CD8-positive, alpha-beta memory T cell (primary cell): ENCODE measurements around the gene FAM20B. TPM values are rescaled to one million over a fixed set of nuclear protein-coding genes. Genes with fewer than 3 reads are reported as not detected.
A peak's percentile ranks its signal among the peaks of the same experiment; 100 is the strongest.

Experiments used
- CTCF ChIA-PET: fragments of 350-600 bp; sonication (Branson Sonifier 250); formaldehyde crosslinking; loops from one replicate; lab custom pipeline; 2021; ENCODE audit warnings: antibody characterized with exemption; lab: Charles Lee
- POLR2A ChIA-PET: fragments of 350-600 bp; sonication (Branson Sonifier 250); formaldehyde crosslinking; loops from one replicate; lab custom pipeline; 2021; ENCODE audit warnings: antibody characterized with exemption; lab: Charles Lee
- DNase-seq, 5 donors: peaks; one replicate each; pipeline versions ENCODE4 v3.0.0 to v3.0.0-alpha.2; 2020 to 2022; ENCODE audit warnings: mixed read lengths in 1 of 5
- H3K27ac ChIP-seq: one replicate; pipeline ENCODE4 v1.7.0; 2013; ENCODE audit warnings: low read depth, mild to moderate bottlenecking, low read length, moderate library complexity
- H3K27me3 ChIP-seq: 2 replicates; pipeline ENCODE4 v1.7.0; 2013; ENCODE audit warnings: low read length, mild to moderate bottlenecking; ENCODE audit not compliant: insufficient read depth, poor library complexity, severe bottlenecking
- H3K36me3 ChIP-seq: 2 replicates; pipeline ENCODE4 v1.7.0; 2013; ENCODE audit warnings: mild to moderate bottlenecking, low read length, moderate library complexity; ENCODE audit not compliant: insufficient read depth
- H3K4me1 ChIP-seq: 2 replicates; pipeline ENCODE4 v1.7.0; 2013; ENCODE audit warnings: mild to moderate bottlenecking, low read length, moderate library complexity; ENCODE audit not compliant: insufficient read depth
- H3K4me3 ChIP-seq: 2 replicates; pipeline ENCODE4 v1.7.0; 2013; ENCODE audit warnings: mild to moderate bottlenecking, low read length
- H3K9me3 ChIP-seq: 2 replicates; pipeline ENCODE4 v1.7.0; 2013; ENCODE audit warnings: mild to moderate bottlenecking, low read length
- H3K27ac Mint-ChIP-seq, 8 donors: one replicate each; pipeline ENCODE4 v1.8.0; 2020 to 2021; ENCODE audit warnings: mixed read lengths in 8 of 8, mild to moderate bottlenecking in 6 of 8, inconsistent platforms in 3 of 8, moderate library complexity in 3 of 8
- H3K27me3 Mint-ChIP-seq, 2 donors: one replicate each; pipeline ENCODE4 v1.8.0; 2020 to 2021; ENCODE audit warnings: mixed read lengths in 2 of 2, mild to moderate bottlenecking in 1 of 2, moderate library complexity in 1 of 2
- H3K36me3 Mint-ChIP-seq, 3 donors: one replicate each; pipeline ENCODE4 v1.8.0; 2020 to 2021; ENCODE audit warnings: mixed read lengths in 3 of 3, inconsistent platforms in 1 of 3, mild to moderate bottlenecking in 1 of 3
- H3K4me1 Mint-ChIP-seq, 3 donors: one replicate each; pipeline ENCODE4 v1.8.0; 2020 to 2021; ENCODE audit warnings: mixed read lengths in 3 of 3, inconsistent platforms in 1 of 3, mild to moderate bottlenecking in 1 of 3
- H3K4me3 Mint-ChIP-seq, 7 donors: one replicate each; pipeline ENCODE4 v1.8.0; 2020 to 2021; ENCODE audit warnings: mixed read lengths in 7 of 7, mild to moderate bottlenecking in 6 of 7, moderate library complexity in 4 of 7, inconsistent platforms in 2 of 7
- H3K9me3 Mint-ChIP-seq, 5 donors: one replicate each; pipeline ENCODE4 v1.8.0; 2020 to 2022; ENCODE audit warnings: mixed read lengths in 5 of 5, mild to moderate bottlenecking in 3 of 5, moderate library complexity in 2 of 5, inconsistent platforms in 1 of 5
- polyA plus RNA-seq: library from polyadenylated mRNA; unstranded; fragments of 300-500 nt; fragmentation: Illumina TruSeq; gene quantifications from one replicate; pipeline ENCODE4 v1.2.3, GENCODE V29; 2021
- total RNA-seq, 2 experiments: library from RNA; stranded (reverse); gene quantifications; one replicate each; pipeline ENCODE4 v1.2.3, GENCODE V29; 2021

FAM20B gene
- total and polyA plus RNA-seq, 3 experiments from 2014 or later, result 11.4 to 41.5 (median 39.2) TPM

GRCh38 chr1:179090923-179091322, 65.2 kb downstream of the FAM20B start:
- Mint-ChIP-seq H3K9me3 (no peaks in the 10 kb centered on the region), H3K27ac (peak overlapping the region in 6 of 8 donors; percentile 48 to 92 (median 73)), H3K4me3 (no peak overlapping the region), H3K36me3 (peaks cover 0 to 80% (median 9%) of the 10 kb centered on the region in 3 donors), H3K4me1 (peaks cover 5 to 7% (median 6%) of the 10 kb centered on the region in 3 donors), H3K27me3 (no peaks in the 10 kb centered on the region)
- no peak overlapping the region for H3K4me3 ChIP-seq
- H3K36me3 ChIP-seq, result peaks cover 28% of the 10 kb centered on the region
- no peaks in the 10 kb centered on the region for H3K27me3 ChIP-seq
- no peak overlapping the region for H3K27ac ChIP-seq
- no peak for DNase-seq
- H3K9me3 ChIP-seq, result no peaks in the 10 kb centered on the region
- ChIA-PET POLR2A (no interaction called here), CTCF (interaction anchor here (1.8 kb wide), 1 partner anchor 11 kb away, joined by 5 read pairs; no protein-coding TSS in a partner anchor)
- H3K4me1 ChIP-seq, result no peaks in the 10 kb centered on the region

- no peaks in the 10 kb centered on the region for H3K27me3 Mint-ChIP-seq
- peak overlapping the region in 2 of 8 donors; percentile 56 to 70 for H3K27ac Mint-ChIP-seq
- H3K4me3 ChIP-seq, result no peak overlapping the region
- H3K4me3 Mint-ChIP-seq, result no peak overlapping the region
- DNase-seq, result no peak
- peaks cover 25% of the 10 kb centered on the region for H3K36me3 ChIP-seq
- no peaks in the 10 kb centered on the region for H3K9me3 Mint-ChIP-seq
- no peaks in the 10 kb centered on the region for H3K27me3 ChIP-seq
- H3K9me3 ChIP-seq, result no peaks in the 10 kb centered on the region
- H3K27ac ChIP-seq, result no peak overlapping the region
- peaks cover 3 to 6% (median 5%) of the 10 kb centered on the region in 3 donors for H3K4me1 Mint-ChIP-seq
- no peaks in the 10 kb centered on the region for H3K4me1 ChIP-seq
- ChIA-PET POLR2A (no interaction called here), CTCF (interaction anchor here (1.1 to 1.8 kb wide), 2 partner anchors 12 to 13 kb away, joined by 4 to 5 read pairs; no protein-coding TSS in a partner anchor)
- peaks cover 0 to 80% (median 8%) of the 10 kb centered on the region in 3 donors for H3K36me3 Mint-ChIP-seq
These were observed 66.0 kb downstream of the FAM20B start for GRCh38 chr1:179091691-179092165.

GRCh38 chr1:179092896-179093461, 67.3 kb downstream of the FAM20B start:
- peak overlapping the region in 5 of 8 donors; percentile 3 to 78 (median 18) for H3K27ac Mint-ChIP-seq

GRCh38 chr1:179094818-179095217, 69.1 kb downstream of the FAM20B start:
- ChIA-PET CTCF (no interaction called here), POLR2A (no interaction called here)
- no peak overlapping the region for H3K27ac ChIP-seq
- Mint-ChIP-seq H3K9me3 (no peaks in the 10 kb centered on the region), H3K36me3 (peaks cover 0 to 68% (median 10%) of the 10 kb centered on the region in 3 donors), H3K27me3 (no peaks in the 10 kb centered on the region), H3K4me3 (no peak overlapping the region), H3K27ac (peak overlapping the region in 2 of 8 donors; percentile 23 to 58), H3K4me1 (peaks cover 3 to 6% (median 5%) of the 10 kb centered on the region in 3 donors)
- no peak for DNase-seq
- H3K36me3 ChIP-seq, result peaks cover 20% of the 10 kb centered on the region
- H3K27me3 ChIP-seq, result no peaks in the 10 kb centered on the region
- no peaks in the 10 kb centered on the region for H3K4me1 ChIP-seq
- H3K4me3 ChIP-seq, result no peak overlapping the region
- no peaks in the 10 kb centered on the region for H3K9me3 ChIP-seq

More at GRCh38 chr1:179092896-179093461, 67.3 kb downstream of the FAM20B start:
- DNase-seq, result no peak
- Histone ChIP-seq H3K4me1 (no peaks in the 10 kb centered on the region), H3K4me3 (no peak overlapping the region), H3K9me3 (no peaks in the 10 kb centered on the region), H3K27ac (no peak overlapping the region), H3K27me3 (no peaks in the 10 kb centered on the region), H3K36me3 (peaks cover 25% of the 10 kb centered on the region)
- Mint-ChIP-seq H3K4me3 (no peak overlapping the region), H3K9me3 (no peaks in the 10 kb centered on the region), H3K4me1 (peaks cover 3 to 6% (median 5%) of the 10 kb centered on the region in 3 donors), H3K36me3 (peaks cover 0 to 81% (median 10%) of the 10 kb centered on the region in 3 donors), H3K27me3 (no peaks in the 10 kb centered on the region)
- POLR2A ChIA-PET, result no interaction called here
- CTCF ChIA-PET, result interaction anchor here (1.1 kb wide), 1 partner anchor 15 kb away, joined by 4 read pairs; no protein-coding TSS in a partner anchor

GRCh38 chr1:179095377-179095776, 69.7 kb downstream of the FAM20B start:
- peak overlapping the region in 2 of 8 donors; percentile 27 to 71 for H3K27ac Mint-ChIP-seq
- H3K4me3 Mint-ChIP-seq, result no peak overlapping the region
- Histone ChIP-seq H3K27me3 (no peaks in the 10 kb centered on the region), H3K4me3 (no peak overlapping the region), H3K4me1 (no peaks in the 10 kb centered on the region), H3K9me3 (no peaks in the 10 kb centered on the region), H3K36me3 (peaks cover 20% of the 10 kb centered on the region), H3K27ac (no peak overlapping the region)
- ChIA-PET CTCF (no interaction called here), POLR2A (no interaction called here)
- H3K4me1 Mint-ChIP-seq, result peaks cover 3 to 5% (median 4%) of the 10 kb centered on the region in 3 donors
- DNase-seq, result no peak
- peaks cover 0 to 65% (median 10%) of the 10 kb centered on the region in 3 donors for H3K36me3 Mint-ChIP-seq
- no peaks in the 10 kb centered on the region for H3K27me3 Mint-ChIP-seq
- H3K9me3 Mint-ChIP-seq, result no peaks in the 10 kb centered on the region

- peak overlapping the region in 5 of 8 donors; percentile 54 to 77 (median 71) for H3K27ac Mint-ChIP-seq
- peaks cover 3 to 4% (median 4%) of the 10 kb centered on the region in 3 donors for H3K4me1 Mint-ChIP-seq
- H3K27me3 Mint-ChIP-seq, result no peaks in the 10 kb centered on the region
- DNase-seq, result no peak
- Histone ChIP-seq H3K27ac (no peak overlapping the region), H3K9me3 (no peaks in the 10 kb centered on the region), H3K4me3 (no peak overlapping the region), H3K4me1 (no peaks in the 10 kb centered on the region), H3K27me3 (no peaks in the 10 kb centered on the region), H3K36me3 (peaks cover 20% of the 10 kb centered on the region)
- POLR2A ChIA-PET, result no interaction called here
- no peaks in the 10 kb centered on the region for H3K9me3 Mint-ChIP-seq
- peaks cover 0 to 59% (median 10%) of the 10 kb centered on the region in 3 donors for H3K36me3 Mint-ChIP-seq
- H3K4me3 Mint-ChIP-seq, result no peak overlapping the region
- CTCF ChIA-PET, result interaction anchor here (2.1 kb wide), 1 partner anchor 9 kb away, joined by 5 read pairs; no protein-coding TSS in a partner anchor
These were observed 70.2 kb downstream of the FAM20B start for GRCh38 chr1:179095924-179096323.

- ChIA-PET POLR2A (no interaction called here), CTCF (no interaction called here)
- H3K27me3 ChIP-seq, result no peaks in the 10 kb centered on the region
- DNase-seq, result no peak
- no peaks in the 10 kb centered on the region for H3K9me3 ChIP-seq
- H3K4me1 ChIP-seq, result no peaks in the 10 kb centered on the region
- Mint-ChIP-seq H3K36me3 (peaks cover 0 to 26% (median 4%) of the 10 kb centered on the region in 3 donors), H3K27ac (peak overlapping the region in 1 of 8 donors; percentile 32), H3K4me3 (no peak overlapping the region), H3K4me1 (no peaks in the 10 kb centered on the region), H3K9me3 (no peaks in the 10 kb centered on the region), H3K27me3 (no peaks in the 10 kb centered on the region)
- H3K4me3 ChIP-seq, result no peak overlapping the region
- peaks cover 8% of the 10 kb centered on the region for H3K36me3 ChIP-seq
- no peak overlapping the region for H3K27ac ChIP-seq
These were observed 74.2 kb downstream of the FAM20B start for GRCh38 chr1:179099891-179100290.

- ChIA-PET POLR2A (interaction anchor here (0.6 kb wide), 1 partner anchor 27 kb away, joined by 4 read pairs; no protein-coding TSS in a partner anchor), CTCF (no interaction called here)
- Histone ChIP-seq H3K27ac (no peak overlapping the region), H3K4me3 (no peak overlapping the region), H3K27me3 (no peaks in the 10 kb centered on the region), H3K36me3 (no peaks in the 10 kb centered on the region), H3K4me1 (no peaks in the 10 kb centered on the region), H3K9me3 (no peaks in the 10 kb centered on the region)
- Mint-ChIP-seq H3K9me3 (no peaks in the 10 kb centered on the region), H3K4me3 (no peak overlapping the region), H3K27me3 (no peaks in the 10 kb centered on the region), H3K4me1 (no peaks in the 10 kb centered on the region), H3K27ac (no peak overlapping the region), H3K36me3 (peaks cover 0 to 12% (median 5%) of the 10 kb centered on the region in 3 donors)
- DNase-seq, result no peak
These were observed 75.9 kb downstream of the FAM20B start for GRCh38 chr1:179101566-179101965.
